ENCODE data around the gene NCAPD2.

- TF ChIP-seq CTCF (IDR thresholded peaks at IDR 0.05; ENCODE audit: low read depth, low read length) = no peak
- TF ChIP-seq POLR2A (IDR thresholded peaks at IDR 0.05; ENCODE audit: extremely low read depth, insufficient read length) = peak; percentile 25
Measured at GRCh38 chr12:6533653-6533922, 39.7 kb downstream of the NCAPD2 start.
